ENCODE results near the gene NRARP.
"Not testable (repeated sequence)": the region's sequence is repeated elsewhere in the genome, so short reads cannot be mapped to it uniquely, and the experiment has no call there.

The NRARP gene, protein sequence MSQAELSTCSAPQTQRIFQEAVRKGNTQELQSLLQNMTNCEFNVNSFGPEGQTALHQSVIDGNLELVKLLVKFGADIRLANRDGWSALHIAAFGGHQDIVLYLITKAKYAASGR

GRCh38 chr9:137302118-137302448 lies at the start of gene NRARP:
Gene NRARP (minus strand): TSS chr9:137302271. CDS start chr9:137301928, 343 bp downstream.
- Histone ChIP-seq H3K9ac (ENCODE audit: low read depth, low read length) (peak within 1 kb of the TSS; percentile 76), H3K4me1 (ENCODE audit: insufficient read depth, low read length) (peaks cover 31% of the 10 kb centered on the region), H3K9me3 (ENCODE audit: control insufficient read depth, insufficient read depth, low read length) (no peaks in the 10 kb centered on the region), H3K36me3 (ENCODE audit: insufficient read depth, low read length) (no peaks in the 10 kb centered on the region)

- no peaks in the 10 kb centered on the region for H3K4me1 ChIP-seq (ENCODE audit: insufficient read depth, low read length)
- H3K36me3 ChIP-seq (ENCODE audit: insufficient read depth, low read length), result no peaks in the 10 kb centered on the region
- H3K9ac ChIP-seq (ENCODE audit: low read depth, low read length), result no peak overlapping the region
- H3K9me3 ChIP-seq (ENCODE audit: control insufficient read depth, insufficient read depth, low read length), result peaks cover 7% of the 10 kb centered on the region
Observed at GRCh38 chr9:137350696-137351584, 48.9 kb upstream of the NRARP start.

DNA sequence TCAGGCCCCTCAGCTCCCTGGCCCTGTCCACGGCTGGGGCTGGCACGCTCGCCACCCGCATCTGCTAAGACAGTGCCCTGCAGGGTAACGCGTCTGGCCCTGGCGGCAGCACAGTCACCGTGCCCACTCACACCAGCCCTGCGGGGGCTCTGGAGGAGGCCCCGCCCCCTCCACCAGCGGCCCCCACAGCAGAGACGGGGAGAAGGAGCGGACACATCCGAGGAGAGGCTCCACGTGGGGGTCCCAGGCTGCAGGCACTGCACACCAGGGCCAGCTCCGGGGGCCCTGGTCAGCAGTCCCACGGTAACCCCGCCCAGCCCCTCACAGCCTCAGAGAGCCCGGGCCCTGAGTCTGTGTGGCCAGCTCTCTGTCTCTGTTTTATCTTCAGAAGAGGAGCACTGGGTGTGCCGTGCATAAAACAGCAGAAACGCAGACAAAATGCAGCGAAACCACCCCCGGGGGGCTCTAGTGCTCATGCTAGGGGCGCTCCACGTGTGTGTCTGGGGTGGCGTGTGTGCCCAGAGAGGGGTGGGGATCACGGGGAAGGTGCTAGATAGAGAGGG lies 47.5 kb upstream of the NRARP start:
- Histone ChIP-seq H3K36me3 (ENCODE audit: insufficient read depth, low read length) (no peaks in the 10 kb centered on the region), H3K4me1 (ENCODE audit: insufficient read depth, low read length) (no peaks in the 10 kb centered on the region), H3K9me3 (ENCODE audit: control insufficient read depth, insufficient read depth, low read length) (peaks cover 4% of the 10 kb centered on the region; the same call in 1 of the 2 replicates), H3K9ac (ENCODE audit: low read depth, low read length) (no peak overlapping the region)

DNA sequence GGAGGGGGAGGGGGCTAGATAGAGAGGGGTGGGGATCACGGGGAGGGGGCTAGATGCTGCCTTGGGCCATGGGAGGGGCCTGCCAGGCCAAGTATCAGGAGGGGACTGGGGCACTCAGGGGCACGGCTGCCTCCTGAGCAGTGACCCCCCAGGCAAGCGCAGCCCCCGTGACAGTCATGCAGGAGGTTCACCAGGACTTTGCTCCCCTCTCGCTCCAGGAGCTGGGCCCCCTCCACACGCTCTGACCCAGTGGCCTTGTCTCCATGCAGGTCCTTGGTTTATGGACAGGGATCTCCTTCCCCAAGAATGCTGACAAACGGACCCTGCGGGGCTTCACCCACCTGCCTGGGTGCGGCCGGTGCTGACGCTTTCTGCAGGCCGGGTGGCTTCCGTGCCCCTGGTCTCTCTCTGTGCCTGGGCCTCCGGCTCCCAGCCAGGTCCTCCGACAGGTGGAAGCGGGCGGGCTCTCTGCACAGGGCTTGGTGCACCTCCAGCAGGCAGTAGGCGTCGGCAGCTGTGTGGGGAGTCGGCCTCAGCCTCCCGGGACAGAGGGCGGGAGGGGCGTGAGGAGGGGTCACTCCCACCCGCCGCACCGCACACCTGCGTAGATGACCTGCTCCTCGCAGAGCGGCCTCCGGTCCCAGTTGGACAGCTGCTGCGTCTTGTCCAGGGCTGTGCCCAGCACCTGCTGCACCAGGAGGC lies 46.8 kb upstream of the NRARP start:
- H3K4me1 ChIP-seq (ENCODE audit: insufficient read depth, low read length), result no peaks in the 10 kb centered on the region
- no peaks in the 10 kb centered on the region for H3K36me3 ChIP-seq (ENCODE audit: insufficient read depth, low read length)
- H3K9me3 ChIP-seq (ENCODE audit: control insufficient read depth, insufficient read depth, low read length), result peaks cover 4% of the 10 kb centered on the region; the same call in 1 of the 2 replicates
- H3K9ac ChIP-seq (ENCODE audit: low read depth, low read length), result no peak overlapping the region

- Histone ChIP-seq H3K36me3 (ENCODE audit: insufficient read depth, low read length) (no peaks in the 10 kb centered on the region), H3K9ac (ENCODE audit: low read depth, low read length) (no peak overlapping the region), H3K9me3 (ENCODE audit: control insufficient read depth, insufficient read depth, low read length) (peaks cover 4% of the 10 kb centered on the region; the same call in 1 of the 2 replicates), H3K4me1 (ENCODE audit: insufficient read depth, low read length) (no peaks in the 10 kb centered on the region)
Observed at GRCh38 chr9:137347928-137348327, 45.9 kb upstream of the NRARP start.

DNA sequence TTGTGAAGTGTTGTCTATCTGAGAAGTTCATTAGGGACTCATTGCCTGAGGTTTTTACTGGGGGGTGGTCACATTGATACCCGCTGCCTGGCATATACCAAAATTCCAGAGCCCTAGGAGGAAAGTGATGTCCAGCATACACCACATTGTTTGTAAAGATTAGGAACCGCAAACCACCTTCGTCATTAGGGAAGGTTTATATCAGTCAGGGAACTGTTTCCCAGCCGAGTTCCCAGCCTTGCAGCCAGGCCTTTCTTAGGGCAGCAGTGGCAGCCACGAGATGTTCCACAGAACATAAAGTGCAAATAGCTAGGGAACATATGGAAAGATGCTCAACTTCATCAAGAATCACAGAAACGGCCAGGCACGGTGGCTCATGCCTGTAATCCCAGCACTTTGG lies 40.4 kb upstream of the NRARP start:
- Histone ChIP-seq H3K36me3 (ENCODE audit: insufficient read depth, low read length) (no peaks in the 10 kb centered on the region), H3K4me1 (ENCODE audit: insufficient read depth, low read length) (no peaks in the 10 kb centered on the region), H3K9me3 (ENCODE audit: control insufficient read depth, insufficient read depth, low read length) (peaks cover 4% of the 10 kb centered on the region; the same call in 1 of the 2 replicates), H3K9ac (ENCODE audit: low read depth, low read length) (no peak overlapping the region)

DNA sequence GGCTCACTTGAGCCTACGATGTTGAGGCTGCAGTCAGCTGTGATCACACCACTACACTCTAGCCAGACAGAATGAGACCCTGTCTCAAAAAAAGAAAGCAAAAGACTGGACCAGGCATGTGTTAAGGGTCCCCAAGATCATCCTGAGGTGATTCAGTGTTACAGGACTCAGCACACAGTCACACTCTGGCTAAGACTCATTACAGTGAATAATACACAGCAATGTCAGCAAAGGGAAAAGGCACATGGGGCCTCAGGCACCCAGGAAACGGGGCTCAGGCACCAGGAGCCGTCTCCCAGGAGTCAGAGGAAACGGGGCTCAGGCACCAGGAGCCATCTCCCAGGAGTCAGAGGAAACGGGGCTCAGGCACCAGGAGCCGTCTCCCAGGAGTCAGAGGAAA lies 39.2 kb upstream of the NRARP start:
- H3K4me1 ChIP-seq (ENCODE audit: insufficient read depth, low read length), result no peaks in the 10 kb centered on the region
- no peak overlapping the region for H3K9ac ChIP-seq (ENCODE audit: low read depth, low read length)
- H3K9me3 ChIP-seq (ENCODE audit: control insufficient read depth, insufficient read depth, low read length), result peaks cover under 1% of the 10 kb centered on the region; the same call in 1 of the 2 replicates
- no peaks in the 10 kb centered on the region for H3K36me3 ChIP-seq (ENCODE audit: insufficient read depth, low read length)

GRCh38 chr9:137339908-137340462 lies 37.9 kb upstream of the NRARP start:
- not testable (repeated sequence) for H3K9ac ChIP-seq (ENCODE audit: low read depth, low read length); H3K4me1 ChIP-seq (ENCODE audit: insufficient read depth, low read length); H3K36me3 ChIP-seq (ENCODE audit: insufficient read depth, low read length); H3K9me3 ChIP-seq (ENCODE audit: control insufficient read depth, insufficient read depth, low read length)

DNA sequence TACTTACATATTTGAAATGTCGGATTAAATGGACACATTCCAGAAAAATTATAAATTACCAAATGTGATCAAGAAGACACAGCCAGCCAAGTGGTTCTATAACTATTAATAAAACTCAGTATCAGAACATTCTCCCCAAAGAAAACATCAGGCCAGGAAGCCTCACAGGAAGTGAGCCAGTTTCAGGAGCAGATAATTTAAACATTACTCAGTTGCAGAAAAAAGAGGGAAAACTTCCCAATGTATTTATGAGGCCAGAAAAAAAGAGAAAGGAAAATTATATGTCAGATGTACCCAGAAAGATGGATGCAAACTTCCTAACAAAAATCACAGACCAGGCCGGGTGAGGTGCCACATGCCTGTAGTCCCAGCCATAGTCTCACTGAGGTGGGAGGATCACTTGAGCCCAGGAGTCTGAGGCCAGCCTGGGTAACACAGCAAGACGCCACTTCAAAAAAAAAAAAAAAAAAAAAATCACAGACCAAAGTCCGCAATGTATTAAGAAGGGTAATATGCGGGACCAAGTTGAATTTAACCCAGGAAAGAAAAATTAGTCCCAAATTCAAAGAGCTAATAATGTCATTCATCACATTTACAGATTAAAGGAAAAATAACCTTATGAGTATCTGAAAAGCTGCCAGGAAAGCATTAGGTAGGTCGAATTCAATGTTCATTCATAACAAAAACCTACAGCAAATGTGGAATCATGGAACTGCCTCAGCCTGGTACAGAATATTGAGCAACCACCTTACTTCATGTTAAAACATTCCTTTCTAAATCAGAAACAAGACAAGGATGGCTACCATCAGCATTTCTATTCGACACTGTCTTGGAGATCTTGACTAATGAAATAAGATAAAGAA lies 37.2 kb upstream of the NRARP start:
- Histone ChIP-seq H3K9me3 (ENCODE audit: control insufficient read depth, insufficient read depth, low read length) (no peaks in the 10 kb centered on the region; the same call in 1 of the 2 replicates), H3K36me3 (ENCODE audit: insufficient read depth, low read length) (no peaks in the 10 kb centered on the region), H3K4me1 (ENCODE audit: insufficient read depth, low read length) (no peaks in the 10 kb centered on the region), H3K9ac (ENCODE audit: low read depth, low read length) (no peak overlapping the region)

- H3K36me3 ChIP-seq (ENCODE audit: insufficient read depth, low read length), result no peaks in the 10 kb centered on the region
- H3K4me1 ChIP-seq (ENCODE audit: insufficient read depth, low read length), result no peaks in the 10 kb centered on the region
- no peak overlapping the region for H3K9ac ChIP-seq (ENCODE audit: low read depth, low read length)
- H3K9me3 ChIP-seq (ENCODE audit: control insufficient read depth, insufficient read depth, low read length), result no peaks in the 10 kb centered on the region
Observed at GRCh38 chr9:137336735-137337134, 34.7 kb upstream of the NRARP start.

GRCh38 chr9:137333016-137333671 lies 31.1 kb upstream of the NRARP start:
- Histone ChIP-seq H3K9ac (ENCODE audit: low read depth, low read length) (no peak overlapping the region), H3K9me3 (ENCODE audit: control insufficient read depth, insufficient read depth, low read length) (no peaks in the 10 kb centered on the region), H3K4me1 (ENCODE audit: insufficient read depth, low read length) (no peaks in the 10 kb centered on the region), H3K36me3 (ENCODE audit: insufficient read depth, low read length) (no peaks in the 10 kb centered on the region)

DNA sequence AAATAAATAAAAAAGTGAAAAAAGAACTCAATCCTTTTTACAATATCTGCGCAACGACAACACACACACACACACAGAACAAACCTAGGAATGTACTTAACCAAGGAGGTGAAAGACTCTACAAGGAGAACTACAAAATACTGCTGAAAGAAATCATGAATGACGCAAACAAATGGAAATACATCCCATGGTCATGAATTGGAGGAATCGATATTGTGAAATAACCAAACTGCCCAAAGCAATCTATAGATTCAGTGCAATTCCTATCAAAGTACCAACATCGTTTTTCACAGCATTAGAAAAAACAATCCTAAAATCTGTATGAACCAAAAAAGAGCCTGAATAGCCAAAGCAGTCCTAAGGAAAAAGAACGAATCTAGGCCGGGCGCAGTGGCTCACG lies 29.9 kb upstream of the NRARP start:
- no peaks in the 10 kb centered on the region for H3K4me1 ChIP-seq (ENCODE audit: insufficient read depth, low read length)
- H3K36me3 ChIP-seq (ENCODE audit: insufficient read depth, low read length), result no peaks in the 10 kb centered on the region
- no peaks in the 10 kb centered on the region for H3K9me3 ChIP-seq (ENCODE audit: control insufficient read depth, insufficient read depth, low read length)
- H3K9ac ChIP-seq (ENCODE audit: low read depth, low read length), result no peak overlapping the region

GRCh38 chr9:137330689-137331088 lies 28.6 kb upstream of the NRARP start:
- no peaks in the 10 kb centered on the region for H3K4me1 ChIP-seq (ENCODE audit: insufficient read depth, low read length)
- no peaks in the 10 kb centered on the region for H3K9me3 ChIP-seq (ENCODE audit: control insufficient read depth, insufficient read depth, low read length)
- H3K9ac ChIP-seq (ENCODE audit: low read depth, low read length), result no peak overlapping the region
- no peaks in the 10 kb centered on the region for H3K36me3 ChIP-seq (ENCODE audit: insufficient read depth, low read length)

Measured in ES-I3 (cell line).